ENCODE measurements around the gene NTM.

DNA sequence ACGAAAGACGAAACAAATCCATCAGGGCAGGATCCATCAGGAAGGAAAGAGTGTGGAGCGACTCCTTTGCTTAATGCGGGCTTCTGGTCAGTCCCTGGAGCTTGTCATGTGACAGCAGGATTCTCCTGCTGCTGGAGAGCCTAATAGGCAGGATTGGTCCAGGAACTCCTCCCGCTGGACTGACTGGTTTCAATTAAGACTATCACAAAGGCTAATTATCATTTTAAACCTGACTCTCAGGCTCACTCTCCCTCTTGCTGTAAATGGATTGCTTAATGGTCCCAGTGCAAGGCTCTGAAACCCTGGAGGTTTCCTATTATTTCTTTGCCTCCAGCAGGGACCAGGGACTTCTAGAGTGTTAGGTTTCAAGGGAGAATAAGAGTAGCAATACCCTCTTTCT lies 493.8 kb downstream of the NTM start:
- TF ChIP-seq EZH2 (IDR thresholded peaks at IDR 0.05; ENCODE audit: insufficient read depth, poor library complexity, severe bottlenecking) (no peak), EZH2phosphoT487 (IDR thresholded peaks at IDR 0.05; ENCODE audit: insufficient read depth, low read depth) (no peak)

All from GM23248 (cell line).